Brain microvascular endothelial cell (primary cell): ENCODE results near the gene NOL3.
"Not testable (repeated sequence)": the region's sequence is repeated elsewhere in the genome, so short reads cannot be mapped to it uniquely, and the experiment has no call there.

Source experiments
- DNase-seq: peaks from one replicate; pipeline ENCODE4 v3.0.0-alpha.2; 2020
- H3K27ac ChIP-seq: fragments of 250-450 bp; sonication (Bioruptor Pico); 2 replicates; pipeline ENCODE4 v1.5.1; 2020; ENCODE audit warnings: mild to moderate bottlenecking, moderate library complexity
- H3K27me3 ChIP-seq: fragments of 250-450 bp; sonication (Bioruptor Pico); replicated peaks from 2 replicates; pipeline ENCODE4 v1.5.1; 2020; ENCODE audit warnings: mild to moderate bottlenecking
- H3K36me3 ChIP-seq: fragments of 250-450 bp; sonication (Bioruptor Pico); replicated peaks from 2 replicates; pipeline ENCODE4 v1.5.1; 2020; ENCODE audit warnings: mild to moderate bottlenecking
- H3K4me3 ChIP-seq: 2 replicates; pipeline ENCODE4 v1.5.1; 2011; ENCODE audit warnings: low read depth, mild to moderate bottlenecking, control low read depth, low read length, moderate library complexity
- CTCF ChIP-seq: IDR thresholded peaks from 2 replicates; pipeline ENCODE4 v1.5.1; 2011; ENCODE audit warnings: low read depth, mild to moderate bottlenecking, moderate library complexity, low read length, control low read depth, inconsistent platforms; ENCODE audit errors: missing control alignments
- in situ Hi-C: cut with HindIII; loops from 2 replicates; pipeline ENCODE4 v1.10.0; 2017; ENCODE audit warnings: low sequenced_read_pairs, low pct_ligation_motif_present

Gene NOL3

GRCh38 chr16:67170168-67170948 is at the start of gene NOL3:
TSS of gene NOL3 (plus strand) at chr16:67170538.
- peaks cover 21% of the 10 kb centered on the region for H3K27me3 ChIP-seq
- no peaks in the 10 kb centered on the region for H3K36me3 ChIP-seq
- in situ Hi-C loops, result no loop called here
- TF ChIP-seq CTCF, result peak; percentile 32
- peak; percentile 33 for DNase-seq
- peak within 1 kb of the TSS; percentile 45 for H3K27ac ChIP-seq
- peak within 1 kb of the TSS; percentile 55 for H3K4me3 ChIP-seq

GRCh38 chr16:67122799-67123198 is 47.5 kb upstream of the NOL3 start:
- in situ Hi-C loops, H3K4me3 ChIP-seq, H3K27ac ChIP-seq, H3K27me3 ChIP-seq, DNase-seq: not testable (repeated sequence)
- peaks cover 18% of the 10 kb centered on the region for H3K36me3 ChIP-seq

- in situ Hi-C loops, result no loop called here
- no peaks in the 10 kb centered on the region for H3K27me3 ChIP-seq
- H3K27ac ChIP-seq, result no peak overlapping the region
- no peak for TF ChIP-seq CTCF
- peaks cover 18% of the 10 kb centered on the region for H3K36me3 ChIP-seq
- no peak overlapping the region for H3K4me3 ChIP-seq
- DNase-seq, result no peak
Observed at GRCh38 chr16:67128417-67128816, 41.9 kb upstream of the NOL3 start.

- Histone ChIP-seq H3K4me3 (no peak overlapping the region), H3K27ac (no peak overlapping the region), H3K36me3 (peaks cover 15% of the 10 kb centered on the region), H3K27me3 (no peaks in the 10 kb centered on the region)
- in situ Hi-C loops, result no loop called here
- no peak for DNase-seq
- TF ChIP-seq CTCF, result no peak
Observed at GRCh38 chr16:67128887-67129286, 41.5 kb upstream of the NOL3 start.

- in situ Hi-C loops, result no loop called here
- peaks cover 20% of the 10 kb centered on the region for H3K36me3 ChIP-seq
- TF ChIP-seq CTCF, result no peak
Observed at GRCh38 chr16:67129422-67129821, 40.9 kb upstream of the NOL3 start.

GRCh38 chr16:67137605-67138004 is 32.7 kb upstream of the NOL3 start:
- in situ Hi-C loops, result no loop called here
- Histone ChIP-seq H3K27ac (no peak overlapping the region), H3K27me3 (no peaks in the 10 kb centered on the region), H3K4me3 (no peak overlapping the region), H3K36me3 (peaks cover 62% of the 10 kb centered on the region)
- no peak for DNase-seq
- no peak for TF ChIP-seq CTCF

More at GRCh38 chr16:67129422-67129821, 40.9 kb upstream of the NOL3 start:
- no peak overlapping the region for H3K4me3 ChIP-seq
- DNase-seq, result no peak
- H3K27ac ChIP-seq, result no peak overlapping the region
- no peaks in the 10 kb centered on the region for H3K27me3 ChIP-seq
